GM12878 (cell line): ENCODE measurements around the gene MEF2C. TPM values are rescaled to one million over a fixed set of nuclear protein-coding genes. Genes with fewer than 3 reads are reported as not detected.

Experiments
- ATAC-seq: fragments of 200-7000 bp; cut with Tn5 transposase; 3 replicates; pipeline ENCODE4 v1.9.1; 2020; ENCODE audit warnings: mild to moderate bottlenecking, moderate library complexity
- BruUV-seq: library from RNA; stranded (reverse); fragments of 400-500 nt; replicated peaks from 2 replicates; lab custom pipeline; 2021; lab: Mats Ljungman, UMichigan
- CTCF ChIA-PET: fragments of 300-600 bp; sonication (Branson Sonifier 250); formaldehyde crosslinking; extraction: SDS; loops from one replicate; lab custom pipeline; 2021; ENCODE audit warnings: inconsistent platforms; lab: Yijun Ruan, JAX
- POLR2A ChIA-PET: fragments of 350-600 bp; formaldehyde crosslinking; extraction: SDS; loops from one replicate; lab custom pipeline; 2021; ENCODE audit warnings: inconsistent platforms; lab: Charles Lee
- RAD21 ChIA-PET: fragments of 300-600 bp; sonication (Branson Sonifier 250); formaldehyde crosslinking; loops from one replicate; lab custom pipeline; 2023; ENCODE audit warnings: antibody characterized with exemption; ENCODE audit not compliant: unreplicated experiment; lab: Charles Lee
- SMC1A ChIA-PET: fragments of 300-600 bp; sonication (Branson Sonifier 250); formaldehyde crosslinking; loops from one replicate; lab custom pipeline; 2023; ENCODE audit not compliant: unreplicated experiment, uncharacterized antibody; lab: Charles Lee
- DNase-seq: peaks from one replicate; pipeline ENCODE4 v3.0.0-alpha.2; 2011; ENCODE audit warnings: low read depth, low spot score
- FAIRE-seq: peaks from 3 replicates; lab custom pipeline; 2011; peaks lifted over from hg19 to GRCh38; lab: Jason Lieb, UNC
- H2AFZ ChIP-seq: 2 replicates; pipeline ENCODE4 v1.6.0; 2011; ENCODE audit warnings: low read depth, low read length, control low read depth; ENCODE audit not compliant: control insufficient read depth
- H3K27ac ChIP-seq: 2 replicates; pipeline ENCODE4 v1.5.1; 2011; ENCODE audit warnings: control low read depth; ENCODE audit not compliant: control insufficient read depth, insufficient read depth
- H3K27me3 ChIP-seq, 2 experiments: replicated peaks in 1 of 2; 2 replicates each; pipeline versions ENCODE4 v1.6.0 to v1.6.1; 2011; ENCODE audit warnings: low read length in 1 of 2; ENCODE audit not compliant: control insufficient read depth in 2 of 2, insufficient read depth in 2 of 2
- H3K36me3 ChIP-seq, 2 experiments: 2 replicates each; pipeline ENCODE4 v1.5.1; 2011; ENCODE audit warnings: low read length in 1 of 2; ENCODE audit not compliant: control insufficient read depth in 2 of 2, insufficient read depth in 2 of 2
- H3K4me1 ChIP-seq: 2 replicates; pipeline ENCODE4 v1.6.1; 2011; ENCODE audit warnings: mild to moderate bottlenecking, low read length, moderate library complexity, mixed read lengths; ENCODE audit not compliant: control insufficient read depth, insufficient read depth
- H3K4me2 ChIP-seq: 2 replicates; pipeline ENCODE4 v1.6.0; 2011; ENCODE audit warnings: control low read depth; ENCODE audit not compliant: control insufficient read depth, insufficient read depth
- H3K4me3 ChIP-seq: fragments of 200-600 bp; sonication (generic); 2 replicates; pipeline ENCODE4 v1.5.1; 2016
- H3K79me2 ChIP-seq: 2 replicates; pipeline ENCODE4 v1.6.0; 2011; ENCODE audit warnings: low read length; ENCODE audit not compliant: control insufficient read depth, insufficient read depth
- H3K9ac ChIP-seq: 2 replicates; pipeline ENCODE4 v1.8.0; 2011; ENCODE audit warnings: low read length, control low read depth, mixed read lengths; ENCODE audit not compliant: control insufficient read depth, insufficient read depth
- H3K9me3 ChIP-seq: replicated peaks from 3 replicates; pipeline ENCODE4 v1.5.1; 2011; ENCODE audit warnings: mild to moderate bottlenecking, low read length; ENCODE audit not compliant: control insufficient read depth, insufficient read depth
- H4K20me1 ChIP-seq: 2 replicates; pipeline ENCODE4 v1.6.0; 2011; ENCODE audit not compliant: control insufficient read depth, insufficient read depth
- GABPA ChIP-seq: IDR thresholded peaks from 2 replicates; pipeline ENCODE4 v1.6.1; 2014; ENCODE audit warnings: antibody characterized with exemption, low read depth, mild to moderate bottlenecking, inconsistent platforms
- NFYB ChIP-seq: IDR thresholded peaks from 2 replicates; pipeline ENCODE4 v1.6.1; 2011; ENCODE audit warnings: low read depth, mild to moderate bottlenecking, low read length, improper control_type of control experiment, moderate library complexity; ENCODE audit not compliant: insufficient read depth
- POLR2AphosphoS2 ChIP-seq: IDR thresholded peaks from 2 replicates; pipeline ENCODE4 v1.6.1; 2011; ENCODE audit warnings: low read depth, mild to moderate bottlenecking, low read length, improper control_type of control experiment, moderate library complexity
- RFX5 ChIP-seq: IDR thresholded peaks from 2 replicates; pipeline ENCODE4 v1.6.1; 2011; ENCODE audit warnings: low read depth, low read length, improper control_type of control experiment
- ZNF207 ChIP-seq: fragments of 450-650 bp; IDR thresholded peaks from 2 replicates; pipeline ENCODE4 v1.6.1; 2014; ENCODE audit warnings: antibody characterized with exemption, mild to moderate bottlenecking, borderline replicate concordance
- WGBS: methylation state at CpG from one replicate; pipeline ENCODE4 v1.1.6; 2016; ENCODE audit warnings: low lambda C conversion rate; ENCODE audit not compliant: insufficient replicate concordance, insufficient coverage; ENCODE audit errors: missing lambda C conversion rate; 5-methylcytosine and 5-hydroxymethylcytosine counted together
- in situ Hi-C: fragments of 300-500 bp; cut with MboI; formaldehyde crosslinking; loops from 9 replicates; pipeline ENCODE4 v1.14.3; 2018; ENCODE audit warnings: mixed read lengths
- intact Hi-C: fragments of 100-400 bp; cut with micrococcal nuclease; formaldehyde crosslinking; loops from one replicate; pipeline ENCODE4 v1.14.2; 2022; ENCODE audit not compliant: unreplicated experiment
- polyA plus RNA-seq, 11 experiments: library from polyadenylated mRNA; depleted of rRNA in 4 of 11; unstranded in 6 of 11; stranded (reverse) in 5 of 11; fragments of >200 nt; fragmentation: Nextera tagmentation in 4 of 11; fragmentation: Illumina TruSeq in 1 of 11; extraction: Ambion mirVana in 4 of 11; extraction: Trizol in 1 of 11; gene quantifications; 1 replicate in 1 of 11; 2 replicates in 10 of 11; pipeline versions ENCODE4 v1.2.1 to v1.2.3, GENCODE V29; 2011 to 2016; ENCODE audit warnings: inconsistent platforms in 2 of 11, missing spikeins in 2 of 11, low read depth in 1 of 11
- total RNA-seq, 4 experiments: library from RNA; depleted of rRNA in 3 of 4; stranded (reverse); fragments of >200 nt in 3 of 4; fragmentation: Illumina TruSeq in 1 of 4; extraction: Trizol in 1 of 4; gene quantifications; 2 replicates each; pipeline versions ENCODE4 v1.2.1 to v1.2.3, GENCODE V29; 2013 to 2021
- TF ChIP-seq, protein P1 (sequence below): fragments of 450-650 bp; formaldehyde crosslinking; IDR thresholded peaks from 2 replicates; pipeline ENCODE4 v1.4.0; 2020; ENCODE audit warnings: mild to moderate bottlenecking, moderate library complexity
- TF ChIP-seq, protein P2 (sequence below): IDR thresholded peaks from 2 replicates; pipeline ENCODE4 v1.6.1; 2012; ENCODE audit warnings: improper control_type of control experiment, low read depth, low read length; ENCODE audit not compliant: insufficient replicate concordance

MEF2C gene
- total and polyA plus RNA-seq, 10 of the 15 experiments (the other 5 are each of a cell fraction or from before 2014, with no cell fraction given) = 104 to 225 (median 180) TPM

DNA sequence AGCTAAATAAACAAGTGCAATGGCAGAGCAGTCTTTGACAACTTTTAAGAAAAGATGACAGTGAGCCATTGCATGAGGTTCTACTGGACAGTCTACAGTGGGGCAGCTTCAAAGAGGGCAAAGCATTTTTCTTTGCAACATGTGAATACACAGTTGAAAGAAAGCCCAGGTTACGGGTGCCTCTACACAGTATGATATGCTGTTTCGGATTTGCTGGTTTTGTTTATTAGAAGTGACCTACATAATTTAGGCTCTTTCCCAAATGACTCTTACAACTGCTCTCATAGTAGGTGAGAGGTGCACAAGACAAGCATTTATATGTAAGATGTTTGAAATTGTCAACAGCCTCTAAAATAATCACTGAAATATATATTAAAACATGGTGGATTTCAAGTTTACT, 62.4 kb downstream of the MEF2C start (continued):
- TF ChIP-seq, protein P1, sequence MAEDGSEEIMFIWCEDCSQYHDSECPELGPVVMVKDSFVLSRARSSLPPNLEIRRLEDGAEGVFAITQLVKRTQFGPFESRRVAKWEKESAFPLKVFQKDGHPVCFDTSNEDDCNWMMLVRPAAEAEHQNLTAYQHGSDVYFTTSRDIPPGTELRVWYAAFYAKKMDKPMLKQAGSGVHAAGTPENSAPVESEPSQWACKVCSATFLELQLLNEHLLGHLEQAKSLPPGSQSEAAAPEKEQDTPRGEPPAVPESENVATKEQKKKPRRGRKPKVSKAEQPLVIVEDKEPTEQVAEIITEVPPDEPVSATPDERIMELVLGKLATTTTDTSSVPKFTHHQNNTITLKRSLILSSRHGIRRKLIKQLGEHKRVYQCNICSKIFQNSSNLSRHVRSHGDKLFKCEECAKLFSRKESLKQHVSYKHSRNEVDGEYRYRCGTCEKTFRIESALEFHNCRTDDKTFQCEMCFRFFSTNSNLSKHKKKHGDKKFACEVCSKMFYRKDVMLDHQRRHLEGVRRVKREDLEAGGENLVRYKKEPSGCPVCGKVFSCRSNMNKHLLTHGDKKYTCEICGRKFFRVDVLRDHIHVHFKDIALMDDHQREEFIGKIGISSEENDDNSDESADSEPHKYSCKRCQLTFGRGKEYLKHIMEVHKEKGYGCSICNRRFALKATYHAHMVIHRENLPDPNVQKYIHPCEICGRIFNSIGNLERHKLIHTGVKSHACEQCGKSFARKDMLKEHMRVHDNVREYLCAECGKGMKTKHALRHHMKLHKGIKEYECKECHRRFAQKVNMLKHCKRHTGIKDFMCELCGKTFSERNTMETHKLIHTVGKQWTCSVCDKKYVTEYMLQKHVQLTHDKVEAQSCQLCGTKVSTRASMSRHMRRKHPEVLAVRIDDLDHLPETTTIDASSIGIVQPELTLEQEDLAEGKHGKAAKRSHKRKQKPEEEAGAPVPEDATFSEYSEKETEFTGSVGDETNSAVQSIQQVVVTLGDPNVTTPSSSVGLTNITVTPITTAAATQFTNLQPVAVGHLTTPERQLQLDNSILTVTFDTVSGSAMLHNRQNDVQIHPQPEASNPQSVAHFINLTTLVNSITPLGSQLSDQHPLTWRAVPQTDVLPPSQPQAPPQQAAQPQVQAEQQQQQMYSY (CRISPR knock-in tag) = no peak
- TF ChIP-seq GABPA (no peak), ZNF207 (no peak)

DNA sequence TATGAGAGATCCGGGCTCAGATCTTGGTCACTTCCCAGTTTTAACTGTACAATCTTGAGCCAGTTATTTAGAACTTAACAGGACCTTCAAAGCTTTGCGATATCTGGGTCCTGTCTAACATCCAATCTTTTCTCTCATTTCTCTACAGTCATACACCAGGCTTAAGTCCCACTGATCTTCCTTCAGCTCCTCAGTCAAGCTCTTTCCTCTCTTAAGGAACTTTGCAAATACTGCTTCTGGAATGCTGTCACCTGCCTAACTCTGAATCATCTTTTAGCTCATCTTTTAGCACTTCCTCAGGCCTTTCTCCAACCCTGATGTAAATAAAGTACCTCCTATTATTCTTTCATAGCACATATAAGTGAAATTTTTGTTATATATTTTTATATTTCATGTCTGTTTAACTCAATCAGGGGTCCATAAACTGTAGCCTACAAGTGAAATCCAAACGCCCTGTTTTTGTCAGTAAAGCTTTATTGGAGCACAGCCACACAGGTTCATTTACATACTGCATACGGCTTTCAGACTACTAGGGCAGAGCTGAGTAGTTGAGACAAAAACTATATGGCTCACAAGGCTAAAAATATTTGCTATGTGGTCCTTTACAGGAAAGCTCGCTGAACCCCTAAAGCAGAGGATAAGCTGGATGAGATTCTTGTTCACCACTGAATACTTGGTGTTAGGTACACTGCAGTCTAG, 63.5 kb downstream of the MEF2C start:
- DNase-seq (no peak), FAIRE-seq (peak; percentile 49), ATAC-seq (peak; percentile 35)
- BruUV-seq = no TSS peak
- intact Hi-C loops = no loop called here
- Histone ChIP-seq H3K4me1 (peaks cover 23% of the 10 kb centered on the region), H3K4me3 (peak overlapping the region; percentile 67), H3K9ac (peak overlapping the region; percentile 63), H3K27ac (peak overlapping the region; percentile 86), H2AFZ (no peak overlapping the region; the same call in 1 of the 2 replicates), H3K79me2 (peaks cover 99% of the 10 kb centered on the region), H4K20me1 (no peaks in the 10 kb centered on the region), H3K27me3 (no peaks in the 10 kb centered on the region), H3K9me3 (no peaks in the 10 kb centered on the region), H3K36me3 (peaks cover 0 to 15% of the 10 kb centered on the region in 2 experiments), H3K4me2 (peak overlapping the region; percentile 92)
- in situ Hi-C loops = no loop called here
- under 1% methylated on average over 5 of the region's 5 CpGs for WGBS
- ChIA-PET CTCF (interaction anchor here (0.6 to 7.0 kb wide), 18 partner anchors 8 to 1446 kb away, joined by 3 to 104 read pairs (median 4); no protein-coding TSS in a partner anchor), RAD21 (interaction anchor here (0.6 to 16.1 kb wide), 28 partner anchors 8 to 911 kb away, joined by 3 to 594 read pairs (median 6); partner anchors contain the start of gene MEF2C), SMC1A (interaction anchor here (0.8 to 24.1 kb wide), 33 partner anchors 7 to 522 kb away, joined by 3 to 591 read pairs (median 5); partner anchors contain the start of gene MEF2C), POLR2A (interaction anchor here (0.9 to 5.8 kb wide), 13 partner anchors 8 to 89 kb away, joined by 3 to 39 read pairs (median 5); partner anchors contain the start of gene MEF2C)
- TF ChIP-seq RFX5 (no peak), POLR2AphosphoS2 (0 out of 2 replicates have a peak, but pooled peaks have one; percentile 12), NFYB (0 out of 2 replicates have a peak, but pooled peaks have one; percentile 22)
- TF ChIP-seq, protein P2, sequence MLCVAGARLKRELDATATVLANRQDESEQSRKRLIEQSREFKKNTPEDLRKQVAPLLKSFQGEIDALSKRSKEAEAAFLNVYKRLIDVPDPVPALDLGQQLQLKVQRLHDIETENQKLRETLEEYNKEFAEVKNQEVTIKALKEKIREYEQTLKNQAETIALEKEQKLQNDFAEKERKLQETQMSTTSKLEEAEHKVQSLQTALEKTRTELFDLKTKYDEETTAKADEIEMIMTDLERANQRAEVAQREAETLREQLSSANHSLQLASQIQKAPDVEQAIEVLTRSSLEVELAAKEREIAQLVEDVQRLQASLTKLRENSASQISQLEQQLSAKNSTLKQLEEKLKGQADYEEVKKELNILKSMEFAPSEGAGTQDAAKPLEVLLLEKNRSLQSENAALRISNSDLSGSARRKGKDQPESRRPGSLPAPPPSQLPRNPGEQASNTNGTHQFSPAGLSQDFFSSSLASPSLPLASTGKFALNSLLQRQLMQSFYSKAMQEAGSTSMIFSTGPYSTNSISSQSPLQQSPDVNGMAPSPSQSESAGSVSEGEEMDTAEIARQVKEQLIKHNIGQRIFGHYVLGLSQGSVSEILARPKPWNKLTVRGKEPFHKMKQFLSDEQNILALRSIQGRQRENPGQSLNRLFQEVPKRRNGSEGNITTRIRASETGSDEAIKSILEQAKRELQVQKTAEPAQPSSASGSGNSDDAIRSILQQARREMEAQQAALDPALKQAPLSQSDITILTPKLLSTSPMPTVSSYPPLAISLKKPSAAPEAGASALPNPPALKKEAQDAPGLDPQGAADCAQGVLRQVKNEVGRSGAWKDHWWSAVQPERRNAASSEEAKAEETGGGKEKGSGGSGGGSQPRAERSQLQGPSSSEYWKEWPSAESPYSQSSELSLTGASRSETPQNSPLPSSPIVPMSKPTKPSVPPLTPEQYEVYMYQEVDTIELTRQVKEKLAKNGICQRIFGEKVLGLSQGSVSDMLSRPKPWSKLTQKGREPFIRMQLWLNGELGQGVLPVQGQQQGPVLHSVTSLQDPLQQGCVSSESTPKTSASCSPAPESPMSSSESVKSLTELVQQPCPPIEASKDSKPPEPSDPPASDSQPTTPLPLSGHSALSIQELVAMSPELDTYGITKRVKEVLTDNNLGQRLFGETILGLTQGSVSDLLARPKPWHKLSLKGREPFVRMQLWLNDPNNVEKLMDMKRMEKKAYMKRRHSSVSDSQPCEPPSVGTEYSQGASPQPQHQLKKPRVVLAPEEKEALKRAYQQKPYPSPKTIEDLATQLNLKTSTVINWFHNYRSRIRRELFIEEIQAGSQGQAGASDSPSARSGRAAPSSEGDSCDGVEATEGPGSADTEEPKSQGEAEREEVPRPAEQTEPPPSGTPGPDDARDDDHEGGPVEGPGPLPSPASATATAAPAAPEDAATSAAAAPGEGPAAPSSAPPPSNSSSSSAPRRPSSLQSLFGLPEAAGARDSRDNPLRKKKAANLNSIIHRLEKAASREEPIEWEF = no peak
